Measurements from ENCODE around the gene SPINK14.

Gene SPINK14

GRCh38 chr5:148202531-148203203 lies 34.3 kb downstream of the SPINK14 start, which contains the start of gene SPINK6:
TSS of gene SPINK6 (plus strand) at chr5:148203042. CDS start at chr5:148203097, 55 bp downstream.
- no peak for DNase-seq

- DNase-seq, result no peak
Observed at GRCh38 chr5:148205044-148205806, 36.9 kb downstream of the SPINK14 start.

- DNase-seq, result no peak
Observed at GRCh38 chr5:148205865-148206264, 37.5 kb downstream of the SPINK14 start.

- DNase-seq, result no peak
Observed at GRCh38 chr5:148206620-148207019, 38.3 kb downstream of the SPINK14 start.

- DNase-seq, result no peak
Observed at GRCh38 chr5:148208226-148208625, 39.9 kb downstream of the SPINK14 start.

- DNase-seq, result no peak
Observed at GRCh38 chr5:148209151-148209770, 40.9 kb downstream of the SPINK14 start.

- no peak for DNase-seq
Observed at GRCh38 chr5:148214665-148215185, 46.4 kb downstream of the SPINK14 start.

- DNase-seq, result no peak
Observed at GRCh38 chr5:148221508-148221907, 53.2 kb downstream of the SPINK14 start.

- DNase-seq, result no peak
Observed at GRCh38 chr5:148224117-148224742, 55.9 kb downstream of the SPINK14 start.

Measured in right hindlimb (tissue), 1 donor.